Neural crest cell (in vitro differentiated cells): ENCODE data around the gene ATP13A2. TPM values are rescaled to one million over a fixed set of nuclear protein-coding genes. Genes with fewer than 3 reads are reported as not detected.

Source experiments
- DNase-seq: peaks from one replicate; pipeline ENCODE4 v3.0.0; 2021; ENCODE audit warnings: low read depth, mixed read lengths, low spot score
- H3K27ac Mint-ChIP-seq: one replicate; pipeline ENCODE4 v1.8.0; 2021; ENCODE audit warnings: mild to moderate bottlenecking, mixed read lengths; ENCODE audit not compliant: unreplicated experiment
- H3K27me3 Mint-ChIP-seq: 2 replicates; pipeline ENCODE4 v1.8.0; 2021; ENCODE audit warnings: low read depth, mild to moderate bottlenecking, mixed read lengths
- H3K36me3 Mint-ChIP-seq: 2 replicates; pipeline ENCODE4 v1.8.0; 2021; ENCODE audit warnings: low read depth, mild to moderate bottlenecking, mixed read lengths
- H3K4me1 Mint-ChIP-seq: 2 replicates; pipeline ENCODE4 v1.8.0; 2021; ENCODE audit warnings: mixed read lengths
- H3K4me3 Mint-ChIP-seq: one replicate; pipeline ENCODE4 v1.8.0; 2021; ENCODE audit warnings: mild to moderate bottlenecking, mixed read lengths
- H3K9me3 Mint-ChIP-seq: 2 replicates; pipeline ENCODE4 v1.8.0; 2021; ENCODE audit warnings: mixed read lengths
- long read RNA-seq: library from polyadenylated mRNA; unstranded; transcript quantifications from one replicate; pipeline ENCODE4 v2.0.0, GENCODE V29; 2020
- total RNA-seq: library from RNA; stranded (reverse); gene quantifications from 2 replicates; pipeline ENCODE4 v1.2.1, GENCODE V29; 2021
- TF ChIP-seq, protein P1 (sequence below): fragments of 200-600 bp; sonication (generic); conservative IDR thresholded peaks from 2 replicates; pipeline ENCODE4 v1.5.0; 2021; ENCODE audit warnings: antibody characterized with exemption, mild to moderate bottlenecking

Gene ATP13A2, protein sequence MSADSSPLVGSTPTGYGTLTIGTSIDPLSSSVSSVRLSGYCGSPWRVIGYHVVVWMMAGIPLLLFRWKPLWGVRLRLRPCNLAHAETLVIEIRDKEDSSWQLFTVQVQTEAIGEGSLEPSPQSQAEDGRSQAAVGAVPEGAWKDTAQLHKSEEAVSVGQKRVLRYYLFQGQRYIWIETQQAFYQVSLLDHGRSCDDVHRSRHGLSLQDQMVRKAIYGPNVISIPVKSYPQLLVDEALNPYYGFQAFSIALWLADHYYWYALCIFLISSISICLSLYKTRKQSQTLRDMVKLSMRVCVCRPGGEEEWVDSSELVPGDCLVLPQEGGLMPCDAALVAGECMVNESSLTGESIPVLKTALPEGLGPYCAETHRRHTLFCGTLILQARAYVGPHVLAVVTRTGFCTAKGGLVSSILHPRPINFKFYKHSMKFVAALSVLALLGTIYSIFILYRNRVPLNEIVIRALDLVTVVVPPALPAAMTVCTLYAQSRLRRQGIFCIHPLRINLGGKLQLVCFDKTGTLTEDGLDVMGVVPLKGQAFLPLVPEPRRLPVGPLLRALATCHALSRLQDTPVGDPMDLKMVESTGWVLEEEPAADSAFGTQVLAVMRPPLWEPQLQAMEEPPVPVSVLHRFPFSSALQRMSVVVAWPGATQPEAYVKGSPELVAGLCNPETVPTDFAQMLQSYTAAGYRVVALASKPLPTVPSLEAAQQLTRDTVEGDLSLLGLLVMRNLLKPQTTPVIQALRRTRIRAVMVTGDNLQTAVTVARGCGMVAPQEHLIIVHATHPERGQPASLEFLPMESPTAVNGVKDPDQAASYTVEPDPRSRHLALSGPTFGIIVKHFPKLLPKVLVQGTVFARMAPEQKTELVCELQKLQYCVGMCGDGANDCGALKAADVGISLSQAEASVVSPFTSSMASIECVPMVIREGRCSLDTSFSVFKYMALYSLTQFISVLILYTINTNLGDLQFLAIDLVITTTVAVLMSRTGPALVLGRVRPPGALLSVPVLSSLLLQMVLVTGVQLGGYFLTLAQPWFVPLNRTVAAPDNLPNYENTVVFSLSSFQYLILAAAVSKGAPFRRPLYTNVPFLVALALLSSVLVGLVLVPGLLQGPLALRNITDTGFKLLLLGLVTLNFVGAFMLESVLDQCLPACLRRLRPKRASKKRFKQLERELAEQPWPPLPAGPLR
- 53.9 and 59.0 TPM in 2 replicates for total RNA-seq
- long read RNA-seq = 0 reads

DNA sequence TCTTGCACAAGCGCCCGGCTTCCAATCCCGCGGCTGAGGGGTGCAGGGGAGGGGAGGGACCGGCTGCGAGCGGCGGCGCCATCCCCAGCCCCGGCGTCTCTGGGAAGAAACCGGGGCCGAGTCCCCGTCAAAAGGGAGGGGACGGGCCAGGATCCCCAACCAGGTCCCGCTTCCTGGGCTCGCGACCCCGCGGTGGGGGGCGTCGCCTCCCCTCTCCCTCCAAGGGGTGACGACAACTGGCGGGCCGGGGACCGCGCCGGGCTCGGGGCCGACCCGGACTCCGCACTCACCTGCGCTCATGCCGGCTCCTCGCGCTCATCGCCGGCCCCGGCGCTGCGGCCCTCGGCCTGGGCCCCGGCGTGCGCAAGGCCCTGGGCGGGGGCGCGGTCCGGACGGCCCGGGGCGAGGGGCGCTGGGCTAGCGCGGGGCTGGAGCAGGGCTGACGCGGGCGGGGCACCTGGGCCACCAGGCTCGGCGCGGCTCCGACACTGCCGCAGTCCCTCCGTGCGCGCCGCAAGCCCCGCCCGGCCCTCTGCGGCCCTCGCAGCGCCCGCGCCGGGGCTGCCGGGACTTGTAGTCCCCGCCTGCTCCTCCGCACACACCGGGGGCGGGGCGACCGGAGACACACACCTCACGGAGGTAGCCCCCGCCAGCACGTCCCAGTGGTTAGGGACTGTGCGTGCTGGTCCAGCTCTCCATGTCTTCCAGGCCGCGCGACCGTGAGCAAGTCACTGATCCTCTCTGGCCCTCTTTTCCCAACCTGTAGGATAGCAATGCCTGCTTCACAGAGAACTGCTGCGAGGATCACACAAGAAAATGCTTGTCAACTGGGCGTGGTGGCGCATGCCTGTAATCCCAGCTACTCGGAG, at the start of gene ATP13A2:
ATP13A2 (minus strand) TSS at position 490 of the 869 bp plus-strand sequence; CDS start at position 300, 190 bp downstream.
- peaks cover 3% of the 10 kb centered on the region for H3K36me3 Mint-ChIP-seq
- TF ChIP-seq, protein P1, sequence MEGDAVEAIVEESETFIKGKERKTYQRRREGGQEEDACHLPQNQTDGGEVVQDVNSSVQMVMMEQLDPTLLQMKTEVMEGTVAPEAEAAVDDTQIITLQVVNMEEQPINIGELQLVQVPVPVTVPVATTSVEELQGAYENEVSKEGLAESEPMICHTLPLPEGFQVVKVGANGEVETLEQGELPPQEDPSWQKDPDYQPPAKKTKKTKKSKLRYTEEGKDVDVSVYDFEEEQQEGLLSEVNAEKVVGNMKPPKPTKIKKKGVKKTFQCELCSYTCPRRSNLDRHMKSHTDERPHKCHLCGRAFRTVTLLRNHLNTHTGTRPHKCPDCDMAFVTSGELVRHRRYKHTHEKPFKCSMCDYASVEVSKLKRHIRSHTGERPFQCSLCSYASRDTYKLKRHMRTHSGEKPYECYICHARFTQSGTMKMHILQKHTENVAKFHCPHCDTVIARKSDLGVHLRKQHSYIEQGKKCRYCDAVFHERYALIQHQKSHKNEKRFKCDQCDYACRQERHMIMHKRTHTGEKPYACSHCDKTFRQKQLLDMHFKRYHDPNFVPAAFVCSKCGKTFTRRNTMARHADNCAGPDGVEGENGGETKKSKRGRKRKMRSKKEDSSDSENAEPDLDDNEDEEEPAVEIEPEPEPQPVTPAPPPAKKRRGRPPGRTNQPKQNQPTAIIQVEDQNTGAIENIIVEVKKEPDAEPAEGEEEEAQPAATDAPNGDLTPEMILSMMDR = no peak
- peak; percentile 61 for DNase-seq
- peaks cover 25% of the 10 kb centered on the region for H3K4me1 Mint-ChIP-seq
- H3K9me3 Mint-ChIP-seq = no peaks in the 10 kb centered on the region
- H3K27me3 Mint-ChIP-seq = peaks cover 7% of the 10 kb centered on the region
- H3K27ac Mint-ChIP-seq = no peak within 1 kb of the TSS
- H3K4me3 Mint-ChIP-seq = peak within 1 kb of the TSS; percentile 90

DNA sequence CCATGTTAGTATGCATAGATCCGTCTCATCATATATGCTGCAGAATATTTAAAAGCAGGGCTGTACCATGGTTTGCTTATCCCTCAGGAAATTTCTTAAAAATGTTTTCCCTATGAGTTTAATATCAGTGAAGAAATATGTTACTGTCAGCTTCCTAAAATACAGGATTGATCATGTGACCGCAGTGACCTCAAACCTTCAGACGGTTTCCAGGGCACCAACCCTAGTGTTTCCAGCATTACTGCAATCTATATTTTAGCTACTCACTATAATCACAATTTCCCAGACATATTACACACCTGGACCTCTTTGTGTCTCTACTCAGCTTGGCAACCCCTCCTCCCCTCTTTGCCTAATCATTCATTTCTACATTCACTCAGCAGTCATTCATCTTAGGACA, 49.8 kb upstream of the ATP13A2 start:
- Mint-ChIP-seq H3K4me1 (peaks cover 25% of the 10 kb centered on the region), H3K36me3 (no peaks in the 10 kb centered on the region), H3K27me3 (peaks cover 7% of the 10 kb centered on the region), H3K4me3 (no peak overlapping the region), H3K9me3 (no peaks in the 10 kb centered on the region), H3K27ac (no peak overlapping the region)
- TF ChIP-seq, protein P1 = no peak
- no peak for DNase-seq

DNA sequence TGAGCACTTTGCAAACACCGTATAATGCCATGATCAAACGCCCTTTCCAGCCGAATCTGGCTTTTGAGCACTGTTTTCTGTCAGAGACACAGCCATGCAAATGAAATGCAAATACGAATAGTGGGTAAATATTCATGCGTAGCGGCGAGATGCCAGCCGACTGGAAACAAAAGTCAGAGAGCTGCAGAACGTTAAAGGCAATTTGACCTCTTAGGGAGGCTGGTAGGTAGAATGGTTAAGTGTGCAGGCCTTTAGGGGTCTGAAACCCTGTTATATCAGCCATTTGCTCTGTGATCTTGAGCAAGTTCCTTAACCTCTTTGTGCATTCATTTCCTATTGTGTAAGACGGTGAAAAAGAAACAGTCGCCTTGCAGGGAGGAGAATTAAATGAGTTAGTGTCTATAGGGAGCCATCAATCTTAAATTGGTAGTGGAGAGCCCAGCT, 48.6 kb upstream of the ATP13A2 start:
- peaks cover 7% of the 10 kb centered on the region for H3K27me3 Mint-ChIP-seq
- H3K9me3 Mint-ChIP-seq = no peaks in the 10 kb centered on the region
- DNase-seq = no peak
- TF ChIP-seq, protein P1 = no peak
- H3K4me1 Mint-ChIP-seq = peaks cover 25% of the 10 kb centered on the region
- H3K4me3 Mint-ChIP-seq = no peak overlapping the region
- H3K27ac Mint-ChIP-seq = no peak overlapping the region
- no peaks in the 10 kb centered on the region for H3K36me3 Mint-ChIP-seq

DNA sequence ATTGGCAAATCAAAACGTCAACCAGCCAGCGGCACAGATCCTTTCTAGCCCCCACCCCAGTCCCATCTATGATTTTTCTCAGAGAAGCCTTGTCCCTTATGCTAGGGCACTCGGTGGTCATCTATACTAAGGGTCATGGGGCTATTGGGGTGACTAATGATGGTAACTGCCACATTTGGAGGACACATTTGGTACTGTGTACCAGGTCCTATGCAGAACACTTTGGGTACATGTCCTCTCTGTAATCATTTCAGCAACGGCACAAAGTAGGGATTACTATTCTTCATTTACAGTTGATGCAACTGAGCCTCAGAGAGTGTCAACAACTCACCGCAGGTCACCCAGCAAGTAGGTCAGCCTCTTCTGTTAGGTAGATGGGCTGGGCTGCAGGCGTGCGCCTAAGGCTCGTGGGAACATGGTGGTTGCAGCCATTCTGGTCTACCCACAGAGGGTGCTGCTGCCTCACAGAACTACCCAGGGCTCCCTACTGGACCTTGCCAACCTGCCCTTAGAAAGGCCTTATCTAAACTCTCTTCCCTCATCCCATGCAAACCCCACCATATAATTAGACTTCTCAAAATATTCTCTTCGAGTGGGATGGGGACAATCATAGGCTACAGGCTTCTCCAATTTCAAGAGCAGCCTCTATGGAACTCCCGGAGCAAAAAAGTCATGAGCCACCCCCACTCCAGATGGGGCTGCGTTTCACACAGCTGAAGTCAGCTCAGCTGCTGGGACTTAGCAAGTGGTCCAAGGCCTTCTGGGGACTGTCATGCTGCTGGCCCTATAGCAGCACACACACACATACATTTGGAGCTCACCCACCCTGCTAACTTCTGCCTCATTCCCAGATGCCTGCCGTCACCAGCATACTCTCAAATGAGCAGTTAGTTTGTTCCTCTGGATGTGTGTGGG, 47.9 kb upstream of the ATP13A2 start:
- peak overlapping the region; percentile 68 for H3K27ac Mint-ChIP-seq
- peaks cover 25% of the 10 kb centered on the region for H3K4me1 Mint-ChIP-seq
- peak overlapping the region; percentile 24 for H3K4me3 Mint-ChIP-seq
- TF ChIP-seq, protein P1 = peak; percentile 78
- no peaks in the 10 kb centered on the region for H3K36me3 Mint-ChIP-seq
- H3K27me3 Mint-ChIP-seq = peaks cover 7% of the 10 kb centered on the region
- DNase-seq = peak; percentile 66
- no peaks in the 10 kb centered on the region for H3K9me3 Mint-ChIP-seq
